OCI-LY3 (cell line): ENCODE measurements around the gene ACTRT2.

ENCODE experiments used
- H2AFZ ChIP-seq: fragments of 200-600, 300-600 bp; shearing (Covaris generic); 2 replicates; pipeline ENCODE4 v1.6.0; 2014; ENCODE audit warnings: antibody characterized with exemption, low read depth, low read length
- H3K27ac ChIP-seq: fragments of 200-600, 300-600 bp; sonication (generic); 2 replicates; pipeline ENCODE4 v1.5.1; 2014; ENCODE audit warnings: mild to moderate bottlenecking, low read length, moderate library complexity, mixed read lengths
- H3K27me3 ChIP-seq: fragments of 200-600, 300-600 bp; sonication (generic); 2 replicates; pipeline ENCODE4 v1.6.1; 2014; ENCODE audit warnings: low read depth, low read length, mixed read lengths
- H3K36me3 ChIP-seq: fragments of 200-600, 300-600 bp; sonication (generic); replicated peaks from 2 replicates; pipeline ENCODE3; 2014; ENCODE audit warnings: low read depth, low read length, mixed read lengths
- H3K4me1 ChIP-seq: fragments of 300-600, 200-600 bp; sonication (generic); 2 replicates; pipeline ENCODE4 v1.6.1; 2014; ENCODE audit warnings: low read length, mixed read lengths
- H3K4me2 ChIP-seq: fragments of 200-600, 300-600 bp; sonication (generic); 2 replicates; pipeline ENCODE4 v1.6.1; 2014; ENCODE audit warnings: low read length, mixed read lengths
- H3K4me3 ChIP-seq: fragments of 300-600, 200-600 bp; sonication (generic); 2 replicates; pipeline ENCODE4 v1.5.1; 2014; ENCODE audit warnings: antibody characterized with exemption, mild to moderate bottlenecking, low read length, moderate library complexity
- H3K79me2 ChIP-seq: fragments of 300-600, 200-600 bp; shearing (Covaris generic); 2 replicates; pipeline ENCODE4 v1.6.1; 2014; ENCODE audit warnings: mild to moderate bottlenecking, low read length, mixed read lengths
- H3K9ac ChIP-seq: fragments of 300-600, 200-600 bp; shearing (Covaris generic); 2 replicates; pipeline ENCODE4 v1.6.0; 2014; ENCODE audit warnings: mild to moderate bottlenecking, low read length, moderate library complexity
- H3K9me3 ChIP-seq: fragments of 200-600, 300-600 bp; shearing (Covaris generic); 2 replicates; pipeline ENCODE4 v1.6.1; 2014; ENCODE audit warnings: low read length, mixed read lengths; ENCODE audit not compliant: insufficient read depth
- H4K20me1 ChIP-seq: fragments of 200-600, 300-600 bp; sonication (generic); 2 replicates; pipeline ENCODE4 v1.6.1; 2016; ENCODE audit warnings: low read length, mixed read lengths; ENCODE audit not compliant: insufficient read depth
- EZH2phosphoT487 ChIP-seq: fragments of 200-600 bp; shearing (Covaris generic); IDR thresholded peaks from 2 replicates; pipeline ENCODE4 v1.6.1; 2018; ENCODE audit warnings: antibody characterized with exemption, mixed run types, low read depth
- TF ChIP-seq, protein P1 (sequence below): fragments of 200-600, 300-600 bp; sonication (generic); IDR thresholded peaks from 2 replicates; pipeline ENCODE4 v1.5.1; 2014; ENCODE audit warnings: antibody characterized with exemption, low read length, low read depth

Gene ACTRT2

DNA sequence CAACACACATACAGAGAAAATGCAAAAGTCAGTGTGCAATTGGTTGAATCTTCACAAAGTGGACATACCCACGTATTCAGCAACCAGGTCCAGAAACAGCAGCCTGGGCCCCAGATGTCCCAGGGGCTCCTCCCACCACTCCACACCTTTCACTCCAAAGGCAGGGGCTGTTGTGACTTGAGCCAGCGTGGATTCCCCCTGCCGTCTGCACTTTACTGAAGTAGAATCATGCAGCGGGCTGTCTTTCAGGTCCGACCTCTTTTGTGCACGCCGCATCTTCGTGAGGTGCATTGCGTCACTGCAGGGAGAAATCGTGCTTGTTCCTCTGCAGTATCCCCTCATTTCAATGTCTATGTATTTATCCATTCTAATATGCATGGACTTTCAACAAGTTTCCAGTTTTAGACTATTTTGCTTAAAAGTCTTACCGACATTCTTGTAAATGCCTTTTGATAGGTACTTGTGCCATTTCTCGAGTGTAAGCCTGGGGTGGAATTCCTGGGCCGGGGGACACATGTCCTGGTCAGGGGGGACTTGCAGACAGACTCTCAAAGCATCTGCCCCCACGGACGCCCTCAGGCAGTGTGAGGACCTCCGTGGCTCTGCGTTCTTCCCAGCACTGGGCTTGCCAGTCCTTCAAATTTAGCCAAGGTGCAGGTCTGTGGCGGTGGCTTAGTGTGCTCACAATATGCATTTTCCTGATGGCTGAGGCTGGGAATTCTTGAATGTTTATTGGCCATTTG lies 29.3 kb upstream of the ACTRT2 start:
- Histone ChIP-seq H3K4me2 (no peak overlapping the region), H2AFZ (no peak overlapping the region), H3K27me3 (no peaks in the 10 kb centered on the region), H3K9me3 (no peaks in the 10 kb centered on the region), H3K9ac (no peak overlapping the region), H3K4me3 (no peak overlapping the region), H3K27ac (no peak overlapping the region), H4K20me1 (no peaks in the 10 kb centered on the region), H3K4me1 (no peaks in the 10 kb centered on the region), H3K36me3 (no peaks in the 10 kb centered on the region), H3K79me2 (no peaks in the 10 kb centered on the region)
- TF ChIP-seq, protein P1, sequence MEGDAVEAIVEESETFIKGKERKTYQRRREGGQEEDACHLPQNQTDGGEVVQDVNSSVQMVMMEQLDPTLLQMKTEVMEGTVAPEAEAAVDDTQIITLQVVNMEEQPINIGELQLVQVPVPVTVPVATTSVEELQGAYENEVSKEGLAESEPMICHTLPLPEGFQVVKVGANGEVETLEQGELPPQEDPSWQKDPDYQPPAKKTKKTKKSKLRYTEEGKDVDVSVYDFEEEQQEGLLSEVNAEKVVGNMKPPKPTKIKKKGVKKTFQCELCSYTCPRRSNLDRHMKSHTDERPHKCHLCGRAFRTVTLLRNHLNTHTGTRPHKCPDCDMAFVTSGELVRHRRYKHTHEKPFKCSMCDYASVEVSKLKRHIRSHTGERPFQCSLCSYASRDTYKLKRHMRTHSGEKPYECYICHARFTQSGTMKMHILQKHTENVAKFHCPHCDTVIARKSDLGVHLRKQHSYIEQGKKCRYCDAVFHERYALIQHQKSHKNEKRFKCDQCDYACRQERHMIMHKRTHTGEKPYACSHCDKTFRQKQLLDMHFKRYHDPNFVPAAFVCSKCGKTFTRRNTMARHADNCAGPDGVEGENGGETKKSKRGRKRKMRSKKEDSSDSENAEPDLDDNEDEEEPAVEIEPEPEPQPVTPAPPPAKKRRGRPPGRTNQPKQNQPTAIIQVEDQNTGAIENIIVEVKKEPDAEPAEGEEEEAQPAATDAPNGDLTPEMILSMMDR, result no peak
- no peak for TF ChIP-seq EZH2phosphoT487

DNA sequence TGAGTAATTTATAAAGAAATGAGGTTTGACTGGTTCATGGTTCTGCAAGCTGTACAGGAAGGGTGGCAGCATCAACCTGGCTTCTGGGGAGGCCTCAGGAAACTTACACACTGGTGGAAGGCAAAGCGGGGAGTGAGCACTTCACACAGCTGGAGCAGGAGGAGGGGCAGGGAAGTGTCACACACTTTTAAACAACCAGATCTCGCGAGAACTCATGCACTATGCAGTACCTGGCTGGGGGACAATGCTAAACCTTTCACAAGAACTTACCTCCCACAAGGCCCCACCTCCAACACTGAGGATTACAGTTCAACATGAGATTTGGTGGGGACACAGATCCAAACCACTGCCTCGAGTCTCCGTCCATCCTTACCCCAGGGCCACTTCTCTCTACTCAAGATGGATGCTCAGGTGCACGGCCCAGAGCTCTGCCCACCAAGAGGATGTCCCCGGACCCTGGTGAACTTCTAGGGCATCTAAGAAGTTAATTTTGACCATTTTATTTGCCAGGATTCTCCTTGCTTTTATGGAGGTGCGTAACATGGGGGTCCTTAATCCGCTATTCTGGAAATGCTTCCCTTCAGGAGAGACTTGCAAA lies 22.7 kb upstream of the ACTRT2 start:
- Histone ChIP-seq H3K9ac (no peak overlapping the region), H3K4me2 (no peak overlapping the region), H4K20me1 (no peaks in the 10 kb centered on the region), H2AFZ (no peak overlapping the region), H3K4me1 (no peaks in the 10 kb centered on the region), H3K4me3 (no peak overlapping the region), H3K27ac (no peak overlapping the region), H3K79me2 (no peaks in the 10 kb centered on the region), H3K27me3 (no peaks in the 10 kb centered on the region), H3K36me3 (no peaks in the 10 kb centered on the region), H3K9me3 (no peaks in the 10 kb centered on the region)
- no peak for TF ChIP-seq EZH2phosphoT487
- TF ChIP-seq, protein P1, result no peak

DNA sequence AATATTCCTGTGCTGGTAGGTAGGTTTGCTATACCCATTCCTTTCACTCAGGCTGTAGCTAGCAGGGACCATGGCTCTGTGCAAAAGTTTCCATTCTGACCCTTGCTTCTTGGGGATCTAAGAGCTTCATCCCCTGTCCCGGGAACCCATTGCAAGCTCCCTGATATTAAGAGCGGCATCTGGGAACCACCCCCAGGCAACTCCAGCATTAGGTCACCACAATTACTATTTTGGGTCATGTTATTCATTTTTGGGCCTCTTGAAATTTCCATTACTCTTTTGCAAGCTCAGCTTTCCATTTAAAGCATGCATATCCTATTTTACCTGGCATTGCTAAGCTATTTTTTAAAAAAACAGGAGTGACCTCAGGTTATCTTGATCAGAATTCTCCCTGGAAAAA lies 22.1 kb upstream of the ACTRT2 start:
- Histone ChIP-seq H3K27me3 (no peaks in the 10 kb centered on the region), H3K79me2 (no peaks in the 10 kb centered on the region), H3K27ac (no peak overlapping the region), H3K4me1 (no peaks in the 10 kb centered on the region), H3K9ac (no peak overlapping the region), H4K20me1 (no peaks in the 10 kb centered on the region), H2AFZ (no peak overlapping the region), H3K9me3 (no peaks in the 10 kb centered on the region), H3K4me2 (no peak overlapping the region), H3K36me3 (no peaks in the 10 kb centered on the region), H3K4me3 (no peak overlapping the region)
- TF ChIP-seq, protein P1, result no peak
- TF ChIP-seq EZH2phosphoT487, result no peak

DNA sequence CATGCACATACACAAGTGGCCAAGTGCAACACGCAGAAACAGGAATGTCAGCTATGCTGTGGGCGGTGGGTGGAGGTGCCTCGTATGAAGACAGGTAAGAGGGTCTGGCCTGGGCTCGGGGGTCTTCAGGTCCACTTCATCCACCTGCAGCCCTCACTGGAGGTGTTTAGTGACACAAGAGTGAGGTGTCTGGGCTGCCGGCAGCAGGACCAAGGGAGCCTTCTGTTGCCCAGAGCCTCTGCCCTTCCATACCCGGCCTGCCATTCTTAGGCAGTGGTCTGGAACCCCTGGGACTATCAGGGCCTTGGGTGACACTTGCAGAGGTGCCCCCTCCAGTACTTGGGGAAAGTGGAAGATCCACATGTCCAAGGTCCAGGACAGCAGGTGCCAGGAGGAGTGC lies 21.7 kb upstream of the ACTRT2 start:
- Histone ChIP-seq H3K9ac (no peak overlapping the region), H3K27ac (no peak overlapping the region), H4K20me1 (no peaks in the 10 kb centered on the region), H3K9me3 (no peaks in the 10 kb centered on the region), H3K4me3 (no peak overlapping the region), H3K4me2 (no peak overlapping the region), H2AFZ (no peak overlapping the region), H3K79me2 (no peaks in the 10 kb centered on the region), H3K4me1 (no peaks in the 10 kb centered on the region), H3K27me3 (no peaks in the 10 kb centered on the region), H3K36me3 (no peaks in the 10 kb centered on the region)
- TF ChIP-seq, protein P1, result no peak
